ENCODE results near the gene ADRA2B.

Gene ADRA2B

GRCh38 chr2:96105152-96105915, 11.0 kb downstream of the ADRA2B start:
- DNase-seq (ENCODE audit: low read depth), result no peak

DNA sequence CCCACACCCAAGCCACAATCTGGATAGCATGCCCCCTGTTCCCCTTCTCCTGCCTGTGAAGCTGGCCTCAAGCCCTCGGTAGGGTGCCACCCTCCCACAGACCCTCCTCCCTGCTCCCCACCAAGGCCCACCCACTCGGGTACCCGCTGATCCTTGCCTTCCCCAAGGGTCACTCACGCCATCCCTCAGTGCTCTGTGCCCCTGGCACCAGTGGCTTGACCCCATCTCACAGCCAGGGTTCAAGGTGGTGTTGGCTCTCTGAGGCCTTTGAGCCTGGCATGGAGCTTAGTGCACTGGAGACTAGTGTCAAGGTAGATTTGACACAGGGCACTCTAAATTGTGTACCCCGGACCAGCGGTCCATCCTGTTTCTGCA, 11.9 kb downstream of the ADRA2B start:
- DNase-seq (ENCODE audit: low read depth), result no peak

GRCh38 chr2:96103761-96104486, 12.4 kb downstream of the ADRA2B start:
- DNase-seq (ENCODE audit: low read depth), result no peak

- no peak for DNase-seq (ENCODE audit: low read depth)
Observed at GRCh38 chr2:96103187-96103601, 13.2 kb downstream of the ADRA2B start.

GRCh38 chr2:96102596-96103186, 13.7 kb downstream of the ADRA2B start:
- no peak for DNase-seq (ENCODE audit: low read depth)

DNA sequence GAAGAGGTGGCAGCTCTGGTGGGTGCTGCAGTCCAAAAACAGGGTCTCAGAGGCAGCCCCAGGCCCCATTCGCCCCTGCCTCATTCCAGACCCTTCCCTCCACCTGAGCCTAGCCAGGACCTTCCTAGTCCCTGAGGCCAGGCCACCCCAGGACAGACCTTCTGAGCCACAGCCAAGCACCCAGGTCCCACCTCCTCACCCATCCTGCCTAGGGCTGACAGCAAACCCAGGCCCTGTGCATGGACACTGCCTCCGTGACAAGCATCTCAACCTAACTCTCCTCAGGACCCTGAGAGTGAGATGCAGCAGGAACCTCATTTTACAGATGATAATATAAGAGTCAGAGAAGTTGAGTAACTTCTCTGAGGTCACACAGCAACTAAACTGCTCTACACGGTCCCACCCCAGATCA, 15.5 kb downstream of the ADRA2B start:
- DNase-seq (ENCODE audit: low read depth), result no peak

- no peak for DNase-seq (ENCODE audit: low read depth)
Observed at GRCh38 chr2:96099861-96100798, 16.2 kb downstream of the ADRA2B start.

DNA sequence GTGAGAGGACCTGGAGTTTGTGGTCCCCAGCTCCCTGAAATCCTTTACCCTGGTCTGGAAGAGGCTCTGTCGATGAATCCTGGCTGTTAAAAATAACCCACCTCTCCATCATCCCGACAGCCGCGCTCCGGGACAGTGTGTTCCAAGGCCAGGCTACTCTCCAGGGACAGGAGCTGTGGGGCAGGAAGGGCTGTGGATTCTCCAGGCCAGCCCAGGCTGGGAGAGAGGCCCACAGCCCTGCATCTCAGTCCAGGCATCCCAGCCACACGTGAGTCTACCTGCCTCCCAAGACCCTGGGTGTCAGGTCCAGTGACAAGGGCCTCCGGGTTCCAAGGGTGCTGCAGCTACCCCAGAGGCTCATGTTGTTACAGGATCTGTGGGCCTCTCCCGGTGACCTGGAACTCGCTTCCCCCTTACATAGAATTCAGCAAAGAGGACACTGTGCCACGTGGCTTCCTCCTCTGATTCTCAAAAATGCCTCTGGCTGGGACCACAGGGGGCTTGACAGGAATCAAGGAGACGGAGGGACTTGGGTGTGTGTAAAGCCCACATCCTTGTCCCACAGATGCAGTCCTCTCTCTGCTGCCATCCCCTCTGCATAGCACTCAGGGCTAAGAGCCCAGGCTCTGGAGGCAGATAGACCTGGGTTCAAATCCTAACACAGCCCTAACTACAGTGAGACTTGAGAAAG, 17.3 kb downstream of the ADRA2B start:
- DNase-seq (ENCODE audit: low read depth), result no peak

- no peak for DNase-seq (ENCODE audit: low read depth)
Observed at GRCh38 chr2:96097951-96098823, 18.2 kb downstream of the ADRA2B start.

GRCh38 chr2:96097441-96097840, 18.9 kb downstream of the ADRA2B start:
- DNase-seq (ENCODE audit: low read depth), result no peak

GRCh38 chr2:96095116-96095636, 21.2 kb downstream of the ADRA2B start:
- no peak for DNase-seq (ENCODE audit: low read depth)

- DNase-seq (ENCODE audit: low read depth), result no peak
Observed at GRCh38 chr2:96093528-96093927, 22.8 kb downstream of the ADRA2B start.

DNA sequence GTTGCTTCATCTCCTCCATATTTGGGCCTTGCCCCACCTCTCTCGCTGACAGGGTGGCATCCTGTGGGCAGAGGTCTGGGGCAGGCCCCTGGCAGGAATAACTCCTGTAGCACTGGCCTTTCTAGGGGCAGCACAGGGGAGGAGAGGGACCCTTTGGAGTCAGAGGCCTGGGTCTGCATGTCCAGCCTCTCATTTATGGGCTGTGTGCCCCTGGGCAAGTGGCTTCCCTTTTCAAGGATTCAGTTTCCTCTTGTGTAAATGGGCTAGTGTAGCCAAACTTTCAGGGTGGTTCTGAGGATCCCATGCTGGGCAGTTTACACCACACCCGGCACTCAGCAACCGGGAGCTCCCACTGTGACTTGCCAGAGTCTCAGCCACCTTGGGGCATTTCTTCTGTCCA, 23.4 kb downstream of the ADRA2B start:
- DNase-seq (ENCODE audit: low read depth), result no peak

GRCh38 chr2:96092573-96092877, 23.8 kb downstream of the ADRA2B start:
- DNase-seq (ENCODE audit: low read depth), result no peak

DNA sequence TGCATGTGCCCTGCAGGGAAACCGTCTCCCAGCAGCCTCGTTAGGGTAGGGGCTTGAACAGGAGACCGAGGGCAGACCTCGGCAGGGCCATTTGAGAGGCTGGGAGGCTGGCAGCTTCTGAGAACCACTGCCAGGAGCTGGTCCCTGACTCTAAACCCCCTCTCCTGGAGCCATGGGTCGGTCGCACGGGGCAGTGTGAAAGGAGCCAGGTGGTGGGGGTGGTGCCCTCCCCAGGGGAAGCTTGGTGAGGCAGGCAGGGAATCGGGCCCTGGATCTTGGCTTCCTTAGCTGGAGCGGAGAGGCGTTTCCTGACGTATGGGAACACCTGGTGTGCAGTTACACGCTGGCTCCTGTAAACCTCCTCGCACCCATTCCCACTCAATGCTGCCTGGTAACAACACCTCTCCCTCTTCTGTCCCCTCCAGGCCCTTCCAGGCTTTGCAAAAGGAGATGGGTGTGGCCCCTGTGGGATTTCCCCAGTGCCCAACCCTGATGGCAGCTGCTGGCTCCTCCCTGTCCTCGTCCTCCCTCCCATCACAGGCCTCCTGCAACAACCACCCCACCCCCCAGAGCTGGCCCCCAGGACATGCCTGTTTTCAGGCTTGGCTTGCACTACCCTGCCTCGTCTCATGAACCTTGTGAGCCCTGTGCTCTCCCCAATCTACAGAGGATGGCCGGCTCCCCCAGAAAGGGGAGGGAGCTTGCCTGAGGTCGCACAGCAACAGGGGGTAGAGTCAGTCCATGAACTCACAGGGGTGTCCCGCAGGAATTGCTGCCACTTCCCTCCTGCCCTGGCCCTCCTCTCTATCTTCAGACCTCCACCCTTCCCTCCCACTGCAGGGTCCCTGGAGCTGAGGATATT, 24.4 kb downstream of the ADRA2B start:
- DNase-seq (ENCODE audit: low read depth), result no peak

DNA sequence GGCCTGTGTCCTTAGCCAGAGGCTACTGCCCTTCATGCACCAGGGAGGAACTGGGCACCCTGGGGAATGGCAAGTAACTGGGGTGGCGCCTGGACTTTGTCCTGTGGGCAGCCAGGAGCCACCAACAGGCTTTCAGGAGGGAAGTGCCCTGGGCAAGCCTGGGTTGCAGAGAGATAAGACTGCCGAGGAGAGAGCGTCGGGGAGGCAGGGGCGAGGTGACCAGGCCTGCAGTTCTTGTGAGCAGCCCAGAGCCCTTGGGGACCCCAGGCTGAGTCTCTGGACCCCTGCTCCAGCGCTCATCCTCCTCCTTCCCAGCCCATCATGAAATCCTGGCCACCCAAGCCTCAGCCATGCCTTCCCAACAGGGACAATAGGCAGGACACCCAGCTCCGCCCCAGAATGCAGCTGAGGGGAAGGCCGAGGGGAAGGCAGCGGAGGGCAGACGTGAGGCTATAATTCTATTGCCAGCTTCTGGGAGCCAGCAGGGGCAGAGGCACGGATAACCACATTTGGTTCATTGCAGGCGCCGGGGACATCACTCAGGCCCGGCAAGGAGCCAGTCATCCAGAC, 25.1 kb downstream of the ADRA2B start:
- no peak for DNase-seq (ENCODE audit: low read depth)

GRCh38 chr2:96090196-96090926, 26.0 kb downstream of the ADRA2B start:
- DNase-seq (ENCODE audit: low read depth), result no peak
